IPS DF 4.7 (cell line): Measurements from ENCODE around the gene TMEM18.
A peak's percentile ranks its signal among the peaks of the same experiment; 100 is the strongest.
"Not testable (repeated sequence)": the region's sequence is repeated elsewhere in the genome, so short reads cannot be mapped to it uniquely, and the experiment has no call there.

ENCODE experiments used
- DNase-seq: peaks from one replicate; pipeline ENCODE4 v3.0.0-alpha.2; 2013; ENCODE audit warnings: low spot score; ENCODE audit errors: extremely low read depth

The TMEM18 gene

GRCh38 chr2:677056-677958, at the start of gene TMEM18:
TMEM18 (minus strand) TSS chr2:677406; CDS start chr2:677345, 61 bp downstream.
- peak; percentile 97 for DNase-seq

DNA sequence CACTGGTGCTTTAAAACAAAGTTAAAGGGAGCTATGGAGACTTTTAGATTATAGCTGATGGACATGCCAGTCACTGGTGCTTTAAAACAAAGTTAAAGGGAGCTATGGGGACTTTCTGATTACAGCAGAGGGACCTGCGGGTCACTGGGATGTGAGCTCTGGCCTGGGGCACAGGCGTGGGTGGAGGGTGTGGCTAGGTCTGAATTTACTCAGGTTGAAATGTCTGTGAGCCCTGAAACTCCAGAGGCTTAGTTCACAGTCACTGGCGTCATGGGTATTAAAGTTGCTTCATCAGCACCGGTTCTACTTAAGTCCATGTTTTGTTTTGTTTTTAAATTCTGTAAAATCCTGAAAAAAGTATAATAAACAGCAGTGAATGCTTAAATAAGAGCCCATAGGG, 49.0 kb upstream of the TMEM18 start:
- no peak for DNase-seq

DNA sequence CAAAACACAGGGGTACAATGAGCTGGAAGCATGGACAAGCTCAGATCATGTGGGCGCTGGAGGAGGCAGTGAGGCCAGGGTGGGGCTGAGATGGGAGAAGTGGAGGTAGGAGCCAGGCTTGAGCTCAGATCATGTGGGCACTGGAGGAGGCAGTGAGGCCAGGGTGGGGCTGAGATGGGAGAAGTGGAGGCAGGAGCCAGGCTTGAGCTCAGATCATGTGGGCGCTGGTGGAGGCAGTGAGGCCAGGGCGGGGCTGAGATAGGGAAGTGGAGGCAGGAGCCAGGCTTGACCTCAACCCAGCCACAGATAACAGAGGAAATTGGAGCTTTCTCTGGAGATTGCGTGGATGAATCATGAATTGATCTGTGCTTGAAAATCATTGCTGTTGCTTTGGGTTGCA, 48.3 kb upstream of the TMEM18 start:
- no peak for DNase-seq

GRCh38 chr2:723761-724160, 46.6 kb upstream of the TMEM18 start:
- no peak for DNase-seq

- DNase-seq = no peak
Observed at GRCh38 chr2:720842-721241, 43.6 kb upstream of the TMEM18 start.

DNA sequence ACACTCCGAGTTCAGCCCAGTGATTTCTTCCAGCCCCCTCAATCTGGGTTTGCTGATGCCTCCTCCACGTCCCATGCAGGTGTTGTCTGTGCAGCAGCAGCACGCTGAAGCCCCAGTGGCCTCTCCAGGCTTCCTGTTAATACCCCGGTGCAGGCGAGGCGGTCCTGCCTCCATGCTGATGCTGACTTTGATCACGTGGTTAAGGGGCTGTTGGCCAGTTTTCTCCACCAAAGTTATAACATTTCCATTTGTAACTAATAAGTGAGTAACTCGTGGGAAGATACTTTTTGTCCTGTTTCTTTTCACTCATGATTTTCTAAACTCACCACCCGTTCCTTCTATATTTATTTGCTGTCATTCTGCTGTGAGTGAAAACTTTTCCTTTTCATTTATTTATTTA, 42.5 kb upstream of the TMEM18 start:
- no peak for DNase-seq

DNA sequence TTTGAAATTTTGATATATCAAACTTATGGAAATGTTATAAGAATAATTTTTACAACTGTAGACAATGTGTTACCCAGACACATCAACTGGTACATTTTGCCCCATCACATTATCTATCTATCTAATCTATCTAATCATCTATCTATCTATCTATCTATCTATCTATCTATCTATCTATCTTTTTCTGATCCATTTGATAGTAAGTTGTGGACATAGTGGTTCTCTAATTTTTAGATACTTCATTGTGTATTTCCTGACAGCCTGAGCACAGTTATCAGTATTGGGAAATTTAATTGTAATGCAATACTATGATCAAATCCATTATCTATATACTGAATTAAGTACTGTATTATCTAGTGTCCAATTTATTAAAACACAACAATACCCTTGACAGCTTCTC, 42.0 kb upstream of the TMEM18 start:
- no peak for DNase-seq

- DNase-seq = no peak
Observed at GRCh38 chr2:717661-718060, 40.5 kb upstream of the TMEM18 start.

GRCh38 chr2:715854-716560, 38.8 kb upstream of the TMEM18 start:
- no peak for DNase-seq

GRCh38 chr2:715038-715437, 37.8 kb upstream of the TMEM18 start:
- DNase-seq = no peak

DNA sequence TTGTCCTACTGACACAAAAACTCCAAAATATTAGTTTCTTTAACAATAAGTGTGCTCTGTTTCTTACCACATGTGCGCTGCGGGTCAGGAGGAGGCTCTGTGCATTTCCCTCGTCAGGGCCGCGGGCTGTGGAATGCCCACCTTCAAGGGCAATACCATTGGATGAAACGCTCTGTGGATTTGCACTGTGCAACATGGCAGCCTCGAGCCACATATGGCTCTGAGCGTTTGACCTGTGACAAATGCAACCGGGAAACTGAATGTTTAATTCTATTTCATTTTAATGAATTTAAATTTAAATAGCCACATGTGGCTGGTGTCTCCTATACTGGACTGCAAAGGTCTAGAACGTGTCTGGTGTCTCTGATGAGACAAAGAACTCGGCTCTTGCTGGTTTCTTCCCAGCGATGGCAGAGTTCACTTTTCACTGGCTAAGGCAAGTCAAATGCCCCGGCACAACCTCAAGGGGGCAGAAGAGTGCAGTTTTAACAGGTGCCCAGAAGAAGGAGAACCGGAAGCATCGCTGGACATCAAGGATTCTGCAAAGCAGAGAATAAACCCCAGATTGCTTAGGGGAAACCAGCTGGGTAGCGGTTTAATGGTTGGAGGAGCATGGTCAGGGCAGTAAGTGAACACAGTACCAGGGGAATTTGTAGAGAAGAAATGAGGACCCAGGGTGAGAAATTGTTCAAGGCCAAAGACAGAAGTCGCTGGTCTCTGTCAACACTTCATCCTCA, 37.0 kb upstream of the TMEM18 start:
- no peak for DNase-seq

DNA sequence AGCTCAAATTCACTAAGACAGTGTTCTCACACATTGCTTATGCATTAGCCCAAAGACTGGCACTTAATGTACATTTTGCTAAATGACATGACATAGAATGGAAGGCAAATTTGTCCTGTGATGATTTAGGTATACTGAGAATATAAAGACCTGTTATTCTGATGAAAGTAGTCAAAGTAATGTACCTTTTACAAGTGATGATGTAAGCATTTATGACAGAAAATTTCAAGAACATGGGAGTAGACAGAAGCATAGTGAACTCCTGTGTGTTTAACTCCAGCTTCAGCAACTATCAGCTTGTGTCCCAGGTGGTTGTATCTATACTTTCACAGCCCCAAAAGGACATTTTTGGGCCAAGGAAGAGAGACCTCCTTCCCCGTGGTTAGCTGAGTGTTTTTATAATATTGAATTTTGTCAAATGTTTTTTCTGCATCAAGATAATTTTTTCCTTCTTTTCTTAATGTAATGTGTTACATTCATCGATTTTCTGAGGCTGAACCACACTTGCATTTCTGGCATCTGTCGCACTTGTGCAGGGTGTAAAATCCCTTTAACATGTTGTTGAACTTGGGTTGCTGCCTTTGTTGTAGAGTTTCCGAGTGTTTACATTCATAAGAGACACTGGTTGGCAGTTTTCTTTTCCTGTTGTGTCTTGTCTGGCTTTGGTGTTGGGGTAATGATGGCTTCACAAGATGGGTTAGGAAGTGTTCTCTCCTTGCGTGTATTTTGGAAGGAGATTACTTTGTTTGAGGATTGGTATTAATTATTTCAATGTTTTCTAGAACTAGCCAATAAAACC, 33.9 kb upstream of the TMEM18 start:
- no peak for DNase-seq

- no peak for DNase-seq
Observed at GRCh38 chr2:709138-709765, 32.0 kb upstream of the TMEM18 start.

DNA sequence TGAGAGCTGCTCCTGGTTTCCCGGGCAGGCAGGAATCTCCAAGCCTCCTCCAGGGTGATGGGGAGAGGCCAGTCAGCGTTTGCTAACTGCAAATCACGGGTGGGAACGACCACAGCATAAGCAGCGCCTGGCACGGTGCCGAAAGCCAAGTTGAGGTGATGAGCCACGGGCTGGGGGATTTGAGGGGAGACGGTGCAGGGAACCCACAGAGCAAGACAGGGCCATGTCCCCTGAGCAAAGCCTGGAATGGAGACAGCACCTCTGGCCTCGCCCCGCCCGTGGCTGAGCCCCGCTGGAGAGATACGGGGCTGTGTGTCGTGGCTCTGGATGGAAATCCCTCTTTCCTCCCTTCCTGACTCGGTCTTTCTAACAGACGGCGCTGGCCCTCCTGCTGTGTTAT, 31.5 kb upstream of the TMEM18 start:
- no peak for DNase-seq

- no peak for DNase-seq
Observed at GRCh38 chr2:705971-706511, 28.8 kb upstream of the TMEM18 start.

DNA sequence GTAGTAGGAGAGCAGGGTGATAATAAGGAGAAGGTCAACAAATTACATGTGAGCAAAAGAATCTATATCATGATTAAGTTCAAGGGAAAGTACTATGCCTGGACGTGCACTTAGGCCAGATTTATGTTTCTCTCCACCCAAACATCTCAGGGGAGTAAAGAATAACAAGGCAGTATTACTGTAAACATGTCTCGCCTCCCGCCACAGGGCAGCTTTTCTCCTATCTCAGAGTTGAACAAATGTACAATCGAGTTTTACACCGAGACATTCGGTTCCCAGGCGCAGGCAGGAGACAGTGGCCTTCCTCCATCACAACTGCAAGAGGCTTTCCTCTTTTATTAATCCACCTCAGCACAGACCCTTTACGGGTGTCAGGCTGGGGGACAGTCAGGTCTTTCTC, 25.6 kb upstream of the TMEM18 start:
- not testable (repeated sequence) for DNase-seq

DNA sequence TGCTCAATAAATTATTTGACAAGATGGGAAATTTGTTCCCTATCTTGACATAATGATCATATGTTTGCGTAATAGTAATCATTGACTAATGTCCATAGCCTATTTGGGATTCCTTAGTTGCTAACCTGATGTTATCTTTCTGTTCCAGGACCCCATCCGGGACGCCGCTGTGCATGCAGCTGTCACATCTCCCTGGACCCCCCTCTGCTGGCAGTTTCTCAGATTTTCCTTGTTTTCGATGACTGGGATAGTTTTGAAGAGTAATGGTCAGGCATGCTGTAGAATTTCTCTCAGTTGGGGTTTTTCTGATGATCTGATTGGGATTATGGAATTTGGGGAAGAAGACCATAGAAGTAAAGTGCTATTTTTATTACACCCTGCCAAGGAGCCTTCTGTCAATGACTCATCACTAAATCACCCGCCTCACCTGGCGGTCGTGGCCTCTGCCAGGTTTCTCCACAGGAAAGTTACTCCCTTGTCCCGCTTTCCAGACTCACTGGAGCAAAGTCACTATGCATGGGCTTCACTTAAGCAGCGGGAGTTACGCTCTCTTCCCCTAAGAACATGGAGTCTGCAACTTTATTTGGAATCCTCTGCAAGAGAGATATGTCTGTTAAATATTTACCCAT, 19.9 kb upstream of the TMEM18 start:
- no peak for DNase-seq

DNA sequence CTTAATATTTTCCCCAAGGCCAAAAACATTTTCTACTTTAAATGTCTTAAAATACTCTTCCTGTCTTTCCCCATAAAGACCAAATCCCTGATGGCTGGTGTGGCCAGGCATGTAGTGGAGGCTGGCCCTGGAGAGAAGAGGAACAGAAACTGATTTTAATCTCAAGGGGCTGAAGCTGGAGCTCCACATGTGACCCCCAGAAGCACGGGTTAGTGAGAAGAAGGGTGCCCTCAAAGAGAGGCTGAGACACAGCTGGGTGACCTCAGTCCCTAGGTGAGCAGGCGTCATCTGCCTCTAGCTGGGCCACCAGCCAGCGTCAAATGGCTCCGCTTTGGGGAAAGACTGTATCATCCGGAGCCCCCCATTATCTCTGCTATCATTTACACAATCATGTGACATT, 19.3 kb upstream of the TMEM18 start:
- no peak for DNase-seq

DNA sequence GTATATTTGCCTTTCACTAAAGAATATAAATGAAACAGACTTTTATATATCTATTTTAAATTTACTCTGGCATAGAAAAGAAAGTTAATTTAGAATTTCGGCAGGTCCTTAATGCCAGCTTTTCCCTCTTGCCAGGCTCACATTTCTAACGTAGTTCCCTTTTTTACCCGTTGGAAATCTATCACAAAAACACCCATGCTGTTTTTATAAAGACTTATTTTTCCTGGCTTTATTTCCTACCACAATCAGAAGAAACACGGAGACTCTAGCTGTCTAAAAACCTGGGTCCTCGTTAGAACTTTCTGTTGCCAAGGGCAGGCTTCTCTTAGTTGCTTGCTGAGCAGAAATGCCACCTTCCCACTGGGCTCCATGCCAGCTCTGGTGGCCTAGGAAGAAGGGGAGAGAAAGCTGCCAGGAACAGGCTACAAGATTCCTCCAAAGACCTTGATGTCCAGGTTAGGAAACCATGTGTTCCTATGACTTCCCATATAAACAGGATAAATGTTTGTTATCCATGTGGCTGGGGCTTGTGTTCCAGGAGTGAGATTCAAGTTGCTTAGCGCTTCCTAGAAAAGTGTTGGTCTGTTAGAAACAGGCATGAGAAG, 17.8 kb upstream of the TMEM18 start:
- DNase-seq = no peak

- no peak for DNase-seq
Observed at GRCh38 chr2:694174-694573, 17.0 kb upstream of the TMEM18 start.
